GM18907 (cell line): ENCODE data around the gene NOXO1.
A peak's percentile ranks its signal among the peaks of the same experiment; 100 is the strongest.

ENCODE experiments used
- ATAC-seq: cut with Tn5 transposase; IDR thresholded peaks from one replicate; pipeline ENCODE4 v1.9.1; 2021; ENCODE audit warnings: mild to moderate bottlenecking, moderate library complexity; ENCODE audit not compliant: unreplicated experiment

Gene NOXO1

DNA sequence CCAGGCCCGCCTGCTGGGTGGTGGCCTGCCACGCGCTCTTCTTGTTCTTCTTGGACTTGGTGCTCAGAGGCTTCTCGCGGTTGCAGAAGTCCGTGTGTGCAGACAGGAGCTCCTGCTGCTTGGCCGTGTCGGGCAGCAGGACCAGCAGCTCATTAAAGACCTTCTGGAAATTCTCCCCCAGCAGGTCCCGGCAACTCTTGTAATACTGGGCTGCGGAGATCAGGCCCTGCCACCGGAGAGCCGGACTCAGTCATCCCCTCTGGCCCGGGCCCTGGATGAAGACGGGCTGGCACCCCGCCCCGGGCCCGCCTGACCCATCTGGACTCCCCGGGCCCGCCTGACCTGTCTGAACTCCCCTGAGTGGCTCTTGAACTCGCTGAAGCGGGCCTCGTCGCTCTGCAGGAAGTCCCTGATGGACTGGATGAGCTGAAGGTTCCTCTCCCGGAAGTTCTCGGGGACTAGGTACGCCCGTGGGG lies 17.1 kb upstream of the NOXO1 start:
- ATAC-seq, result no peak

DNA sequence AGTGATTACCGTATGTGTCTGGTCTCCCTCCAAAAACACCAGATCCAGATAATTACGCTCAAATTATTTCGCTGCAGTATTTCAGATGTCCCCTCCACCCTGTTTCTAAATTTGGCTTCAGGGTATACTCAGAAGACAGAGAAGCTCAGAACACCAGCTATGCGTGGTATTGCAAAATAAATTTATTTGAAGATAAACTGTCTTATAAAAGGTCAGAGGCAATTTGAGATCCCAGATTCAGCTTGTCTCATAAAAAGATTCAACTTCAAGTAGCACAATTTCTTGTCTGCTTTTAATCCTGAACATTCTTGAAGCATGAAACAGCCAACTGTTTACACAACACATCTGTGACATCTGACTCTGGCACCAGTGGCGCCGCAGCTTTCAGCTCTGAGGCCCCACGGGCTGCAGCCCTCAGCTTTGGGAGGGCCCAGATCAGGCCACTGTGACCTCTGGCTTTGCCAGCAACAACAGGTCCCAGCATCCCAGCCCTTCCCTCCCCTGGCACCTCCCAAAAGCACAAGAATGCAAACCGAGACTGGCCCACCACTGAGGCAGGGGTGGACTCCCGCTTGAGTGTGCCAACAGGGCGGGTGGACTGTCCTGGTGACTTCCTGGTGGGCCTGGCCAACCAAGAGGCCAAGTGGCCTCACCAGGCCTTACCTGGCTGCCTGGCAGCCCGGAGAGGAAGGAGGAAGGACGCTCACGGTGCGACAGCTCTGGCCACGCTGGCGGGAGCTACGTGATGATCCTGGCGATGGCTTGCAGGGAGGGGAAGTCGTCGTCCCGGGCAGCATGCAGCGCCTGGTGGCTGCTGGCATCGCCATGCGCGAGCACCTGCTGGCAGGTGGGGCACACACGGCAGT lies 16.5 kb upstream of the NOXO1 start:
- no peak for ATAC-seq

DNA sequence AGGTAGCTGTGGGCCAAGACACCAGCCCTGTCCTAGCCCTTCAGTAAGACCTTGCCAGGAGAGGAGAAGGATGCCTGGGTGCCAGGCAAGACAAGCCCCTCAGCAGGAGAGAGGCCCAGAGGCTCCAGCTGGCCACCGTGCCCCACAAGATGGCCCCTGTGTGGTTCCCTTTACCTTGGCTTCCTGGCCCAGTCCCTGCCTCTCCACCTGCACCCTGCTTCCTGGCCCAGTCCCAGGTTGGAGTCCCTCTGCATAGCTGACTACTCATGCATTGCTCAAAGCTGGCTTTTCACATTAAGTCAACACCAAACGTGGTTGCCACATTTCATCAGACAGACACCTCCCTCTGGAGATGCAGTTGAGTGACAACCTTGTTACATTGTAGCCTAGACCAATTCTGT lies 12.5 kb upstream of the NOXO1 start:
- ATAC-seq, result no peak

DNA sequence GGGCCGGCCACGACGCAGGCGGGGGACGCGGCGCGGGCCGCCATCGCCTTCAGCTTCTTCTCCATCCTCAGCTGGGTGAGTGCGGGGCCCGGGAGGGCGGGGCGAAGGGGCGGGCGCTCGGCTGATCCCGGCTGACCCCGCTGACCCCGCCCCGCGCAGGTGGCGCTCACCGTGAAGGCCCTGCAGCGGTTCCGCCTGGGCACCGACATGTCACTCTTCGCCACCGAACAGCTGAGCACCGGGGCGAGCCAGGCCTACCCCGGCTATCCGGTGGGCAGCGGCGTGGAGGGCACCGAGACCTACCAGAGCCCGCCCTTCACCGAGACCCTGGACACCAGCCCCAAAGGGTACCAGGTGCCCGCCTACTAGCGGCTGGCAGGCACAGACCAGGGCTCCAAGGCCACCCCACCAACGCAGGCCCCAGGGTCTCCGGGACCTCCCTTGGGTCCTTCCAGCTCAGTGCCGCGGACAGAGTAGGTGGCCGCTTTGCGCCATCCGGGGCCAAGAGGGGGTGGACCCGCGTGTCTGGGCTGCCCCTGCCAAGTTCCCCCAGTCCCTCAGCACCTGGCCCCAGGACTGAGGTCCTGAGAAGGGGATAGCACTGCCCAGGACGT lies 11.5 kb upstream of the NOXO1 start:
- ATAC-seq, result peak; percentile 3

DNA sequence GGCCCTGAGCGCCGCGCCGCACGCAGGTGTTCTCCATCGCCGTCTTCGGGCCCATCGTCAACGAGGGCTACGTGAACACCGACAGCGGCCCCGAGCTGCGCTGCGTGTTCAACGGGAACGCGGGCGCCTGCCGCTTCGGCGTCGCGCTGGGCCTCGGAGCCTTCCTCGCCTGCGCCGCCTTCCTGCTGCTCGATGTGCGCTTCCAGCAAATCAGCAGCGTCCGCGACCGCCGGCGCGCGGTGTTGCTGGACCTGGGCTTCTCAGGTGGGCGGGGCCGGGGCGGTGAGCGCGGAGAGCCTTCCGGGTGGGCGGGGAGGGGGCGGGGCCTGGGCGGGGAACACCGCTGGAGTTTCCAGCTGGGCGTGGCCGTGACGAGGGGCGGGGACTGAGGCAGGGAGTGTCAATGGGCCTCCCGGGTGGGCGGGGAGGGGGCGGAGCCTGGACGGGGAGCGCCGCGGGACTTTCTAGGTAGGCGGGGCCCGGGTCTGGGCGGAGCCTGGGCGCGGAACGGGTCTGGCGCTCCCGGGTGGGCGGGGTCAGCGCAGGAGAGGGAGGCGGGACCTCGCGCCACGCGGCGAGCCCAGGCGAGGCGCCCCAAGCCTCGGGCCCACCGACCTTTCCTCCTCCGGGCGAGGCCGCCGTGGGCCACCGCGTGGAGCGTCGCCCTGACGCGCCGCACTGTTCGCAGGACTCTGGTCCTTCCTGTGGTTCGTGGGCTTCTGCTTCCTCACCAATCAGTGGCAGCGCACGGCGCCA lies 10.9 kb upstream of the NOXO1 start:
- peak; percentile 45 for ATAC-seq

DNA sequence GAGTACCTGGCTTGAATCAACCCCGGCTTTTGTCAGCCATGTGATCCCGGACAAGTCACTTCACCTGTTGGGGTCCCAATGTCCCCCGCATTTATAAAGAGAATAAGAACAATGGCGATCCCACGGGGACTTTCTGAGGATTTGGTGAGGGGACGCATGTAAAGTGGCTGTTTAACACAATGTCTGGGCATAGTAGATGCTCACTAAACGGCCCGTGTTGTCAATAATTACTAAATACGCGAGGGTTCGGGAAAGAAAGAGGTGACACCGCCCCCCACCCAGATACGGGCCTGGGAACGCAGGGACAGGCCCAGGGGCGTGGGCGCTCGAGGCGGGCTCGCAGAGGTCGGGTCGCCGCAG lies 10.3 kb upstream of the NOXO1 start:
- no peak for ATAC-seq

DNA sequence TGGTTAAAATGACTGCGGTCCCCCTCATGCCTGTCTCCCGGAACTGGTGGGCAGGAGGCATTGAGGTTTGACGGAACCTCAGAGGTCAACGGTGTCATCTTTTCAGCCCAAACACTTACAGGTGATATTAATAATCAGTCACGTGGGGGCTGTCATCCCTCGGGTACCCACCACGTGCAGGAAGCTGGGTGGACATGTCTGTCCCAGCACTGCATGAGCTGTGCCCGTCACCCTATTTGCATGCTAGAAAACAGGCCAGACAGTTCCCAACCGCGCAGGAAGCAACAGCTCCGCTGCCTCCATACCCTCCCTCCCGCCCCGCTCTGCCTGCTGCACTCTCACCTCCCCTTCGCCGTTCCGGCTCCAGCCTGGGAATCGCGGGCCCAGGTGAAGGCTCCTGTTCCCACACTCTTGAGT lies 9.9 kb upstream of the NOXO1 start:
- ATAC-seq, result peak; percentile 48

DNA sequence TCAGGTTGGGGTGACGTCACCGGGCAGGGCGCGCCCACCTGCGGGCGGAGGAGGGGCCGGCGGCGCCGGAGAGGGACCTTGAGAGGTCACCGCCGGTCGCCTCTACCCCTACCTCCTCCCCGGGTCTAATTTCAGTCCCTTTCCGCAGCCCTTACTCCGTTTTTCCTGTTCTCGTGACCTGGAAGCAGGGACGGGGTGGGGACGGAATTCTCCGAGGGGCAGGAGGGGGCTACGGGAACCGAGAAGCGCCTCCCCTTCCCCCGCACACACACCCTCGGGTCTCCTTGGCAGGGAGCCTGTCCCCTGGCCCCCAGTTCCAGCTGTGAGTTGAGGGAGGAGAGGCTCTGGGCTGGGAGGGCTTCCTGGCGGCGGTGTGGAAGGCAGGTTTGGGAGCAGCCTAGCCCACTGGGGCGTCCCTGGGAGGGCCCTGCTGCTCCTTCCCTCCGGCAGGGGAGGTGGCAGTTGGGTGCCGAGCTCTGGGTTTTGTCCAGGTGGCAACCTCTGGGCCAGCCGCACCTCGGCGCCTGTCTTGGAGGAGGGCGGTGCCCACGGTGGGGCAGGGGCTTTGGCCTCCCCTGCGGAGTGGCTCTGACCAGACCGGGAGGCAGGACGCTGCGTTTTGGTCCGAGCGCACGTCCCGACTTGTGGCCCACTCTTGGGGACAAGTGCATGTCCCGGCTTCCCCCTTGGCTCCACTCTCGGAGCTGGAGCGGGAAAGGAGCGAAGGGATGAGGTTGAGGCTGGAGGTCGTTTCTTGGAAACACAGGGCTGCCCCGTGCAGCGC lies 9.3 kb upstream of the NOXO1 start:
- ATAC-seq, result peak; percentile 6

DNA sequence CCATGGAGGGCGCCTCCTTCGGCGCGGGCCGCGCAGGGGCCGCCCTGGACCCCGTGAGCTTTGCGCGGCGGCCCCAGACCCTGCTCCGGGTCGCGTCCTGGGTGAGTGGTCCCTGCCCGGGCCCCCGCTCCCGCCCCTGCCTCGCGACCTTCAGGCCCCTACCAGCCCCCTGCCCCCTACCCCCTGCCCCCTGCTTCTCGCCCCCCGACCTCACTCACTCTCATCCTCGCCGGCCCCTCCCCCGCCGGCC lies 8.8 kb upstream of the NOXO1 start:
- ATAC-seq, result no peak

DNA sequence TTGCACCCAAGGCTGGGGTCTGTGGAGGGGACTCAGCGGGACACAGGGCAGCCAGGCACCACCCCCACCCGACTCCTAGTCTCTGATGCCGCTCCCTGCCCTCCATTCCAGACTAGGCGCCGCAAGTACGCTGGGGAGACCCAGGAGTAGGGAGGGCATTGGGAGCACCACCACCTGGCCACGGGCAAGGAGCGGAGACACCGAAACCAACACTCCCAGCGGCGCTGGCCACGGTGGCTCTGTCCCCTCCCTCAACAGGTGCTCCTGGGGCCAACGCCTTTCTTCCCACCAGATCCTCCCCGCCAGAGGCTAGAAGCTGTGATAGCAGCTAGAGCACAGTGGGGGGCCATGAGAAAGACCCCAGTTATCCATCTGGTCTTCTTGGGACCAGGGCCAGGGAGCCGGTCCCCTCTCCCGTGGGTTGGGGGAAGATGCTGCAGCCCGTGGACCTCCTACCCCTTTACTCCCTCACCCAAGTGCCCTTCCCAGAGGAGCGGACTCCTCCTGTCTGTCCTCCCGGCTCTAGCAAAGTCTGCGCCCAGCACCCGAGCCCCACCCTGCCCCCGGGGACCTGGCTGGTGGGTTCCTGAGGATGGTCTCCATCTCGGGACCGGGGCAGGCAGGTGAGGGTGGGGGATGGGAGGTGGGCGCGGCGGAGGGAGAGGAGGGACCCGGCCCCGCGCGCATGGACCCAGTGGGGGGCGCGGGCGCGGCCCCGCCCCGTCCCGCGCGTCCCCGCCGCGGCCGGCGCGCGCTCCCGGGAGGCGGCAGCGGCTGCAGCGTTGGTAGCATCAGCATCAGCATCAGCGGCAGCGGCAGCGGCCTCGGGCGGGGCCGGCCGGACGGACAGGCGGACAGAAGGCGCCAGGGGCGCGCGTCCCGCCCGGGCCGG lies 8.2 kb upstream of the NOXO1 start, which contains the start of gene SYNGR3:
SYNGR3 (plus strand) TSS at position 762 of the 892 bp plus-strand sequence. CDS start 133 bp downstream, outside the sequence.
- ATAC-seq, result no peak

DNA sequence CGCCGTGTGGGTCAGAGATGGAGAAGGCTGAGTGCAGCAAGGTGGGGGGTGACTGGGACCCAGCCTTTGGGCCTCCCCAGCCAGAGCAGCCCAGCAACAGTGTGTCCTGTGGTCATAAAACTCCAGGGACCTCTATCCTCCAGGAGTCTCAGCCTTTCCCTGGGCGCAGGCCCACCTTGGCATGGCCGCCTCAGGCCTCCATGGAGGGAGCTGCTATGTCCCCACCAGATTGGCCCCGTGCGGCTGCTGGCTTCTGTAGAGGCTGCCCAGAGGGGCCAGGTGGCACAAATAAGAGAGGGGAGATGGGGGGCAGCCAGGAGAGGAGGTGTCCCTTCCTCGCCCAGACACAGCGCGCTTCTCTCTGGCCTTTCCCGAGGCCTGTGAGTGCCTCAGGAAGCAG lies 5.9 kb upstream of the NOXO1 start:
- no peak for ATAC-seq

DNA sequence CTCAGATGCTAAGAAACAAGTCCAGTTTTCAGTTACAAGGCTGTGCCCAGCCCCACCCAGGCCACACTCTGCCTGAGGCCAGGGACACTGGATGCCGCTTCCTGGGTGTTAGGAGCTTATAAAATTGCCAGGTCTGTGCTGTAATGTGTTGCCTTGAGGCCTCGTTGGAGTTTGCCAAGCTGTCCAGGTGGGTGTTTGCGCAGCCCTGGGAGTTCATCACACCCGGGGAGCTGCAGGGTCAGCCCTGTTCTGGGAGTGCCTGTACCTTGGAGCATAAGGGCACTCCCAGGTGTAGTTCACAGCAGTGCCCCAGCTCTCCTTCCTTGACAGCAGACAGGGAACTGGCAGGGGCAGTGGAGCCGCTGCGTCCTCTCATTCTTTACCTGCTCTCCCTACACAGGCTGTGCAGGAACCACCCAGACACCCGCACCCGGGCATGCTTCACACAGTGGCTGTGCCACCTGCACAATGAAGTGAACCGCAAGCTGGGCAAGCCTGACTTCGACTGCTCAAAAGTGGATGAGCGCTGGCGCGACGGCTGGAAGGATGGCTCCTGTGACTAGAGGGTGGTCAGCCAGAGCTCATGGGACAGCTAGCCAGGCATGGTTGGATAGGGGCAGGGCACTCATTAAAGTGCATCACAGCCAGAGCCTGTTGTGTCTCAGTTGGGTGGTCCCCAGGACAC lies 4.3 kb upstream of the NOXO1 start:
- ATAC-seq, result no peak

DNA sequence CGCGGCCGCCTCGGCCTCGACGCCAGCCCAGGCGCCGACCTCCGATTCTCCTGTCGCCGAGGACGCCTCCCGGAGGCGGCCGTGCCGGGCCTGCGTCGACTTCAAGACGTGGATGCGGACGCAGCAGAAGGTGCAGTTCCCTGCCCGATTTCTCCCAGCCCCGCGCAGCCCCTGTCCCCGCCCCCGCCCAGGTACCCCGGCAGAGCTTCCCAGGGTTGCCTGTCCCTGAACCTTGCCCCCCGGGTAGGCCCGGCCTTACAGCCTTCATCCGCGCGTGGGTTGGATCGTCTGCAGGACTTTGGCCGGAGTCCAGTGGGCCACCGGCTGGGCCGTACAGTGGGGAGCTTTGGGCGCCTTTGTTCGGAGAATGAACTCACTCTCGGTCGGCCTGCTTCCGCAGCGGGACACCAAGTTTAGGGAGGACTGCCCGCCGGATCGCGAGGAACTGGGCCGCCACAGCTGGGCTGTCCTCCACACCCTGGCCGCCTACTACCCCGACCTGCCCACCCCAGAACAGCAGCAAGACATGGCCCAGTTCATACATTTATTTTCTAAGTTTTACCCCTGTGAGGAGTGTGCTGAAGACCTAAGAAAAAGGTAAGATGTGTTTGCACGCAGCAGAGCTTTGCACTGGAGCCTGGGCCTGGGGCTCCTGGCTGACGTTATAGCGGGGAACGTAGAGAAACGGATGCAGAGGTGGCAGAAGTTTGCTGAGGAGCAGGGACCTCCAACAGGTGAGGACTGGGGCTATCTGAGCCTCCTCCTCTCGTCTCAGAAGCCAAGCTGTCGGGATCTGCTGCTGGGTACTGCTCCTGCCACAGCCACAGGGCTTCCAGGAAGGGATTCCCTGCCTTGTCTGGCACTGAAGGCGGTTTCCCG lies 3.3 kb upstream of the NOXO1 start:
- ATAC-seq, result peak; percentile 6

DNA sequence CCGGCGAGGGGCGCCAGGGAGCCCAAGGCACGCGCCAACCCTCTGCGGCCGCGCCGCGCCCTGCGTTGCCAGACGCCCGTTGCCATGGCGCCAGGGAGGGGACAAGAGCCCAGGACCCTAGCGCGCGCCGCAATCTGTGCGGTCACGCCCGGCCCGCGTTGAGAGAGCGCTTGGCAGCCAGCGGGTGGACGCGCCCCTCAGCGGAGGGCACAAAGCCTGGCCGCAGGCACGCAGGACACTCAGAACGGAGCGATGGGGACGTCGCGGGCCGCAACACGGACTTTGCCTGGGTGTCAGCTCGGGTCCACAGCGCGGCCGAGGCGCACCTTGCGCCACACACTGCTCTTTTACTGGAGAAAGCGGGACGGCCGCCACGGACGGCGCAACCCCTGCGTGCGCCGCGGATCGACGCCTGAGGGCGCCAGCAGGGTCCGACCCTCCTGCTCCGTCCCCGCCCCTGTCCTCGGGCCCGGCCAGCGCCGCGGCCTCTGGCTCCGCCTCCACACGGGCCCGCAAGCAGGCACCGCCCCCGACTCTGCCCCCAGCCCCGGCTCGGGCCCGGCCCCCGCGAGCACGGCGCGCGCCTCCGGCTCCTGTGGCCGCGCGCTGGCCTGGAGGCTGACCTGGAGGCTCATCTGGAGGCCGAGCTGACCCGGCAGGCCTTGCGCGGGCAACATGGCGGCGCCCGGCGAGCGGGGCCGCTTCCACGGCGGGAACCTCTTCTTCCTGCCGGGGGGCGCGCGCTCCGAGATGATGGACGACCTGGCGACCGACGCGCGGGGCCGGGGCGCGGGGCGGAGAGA lies 2.5 kb upstream of the NOXO1 start, which contains the start of gene GFER:
GFER (plus strand) TSS at position 650 of the 803 bp plus-strand sequence; CDS start at position 676, 26 bp downstream.
- peak; percentile 78 for ATAC-seq

DNA sequence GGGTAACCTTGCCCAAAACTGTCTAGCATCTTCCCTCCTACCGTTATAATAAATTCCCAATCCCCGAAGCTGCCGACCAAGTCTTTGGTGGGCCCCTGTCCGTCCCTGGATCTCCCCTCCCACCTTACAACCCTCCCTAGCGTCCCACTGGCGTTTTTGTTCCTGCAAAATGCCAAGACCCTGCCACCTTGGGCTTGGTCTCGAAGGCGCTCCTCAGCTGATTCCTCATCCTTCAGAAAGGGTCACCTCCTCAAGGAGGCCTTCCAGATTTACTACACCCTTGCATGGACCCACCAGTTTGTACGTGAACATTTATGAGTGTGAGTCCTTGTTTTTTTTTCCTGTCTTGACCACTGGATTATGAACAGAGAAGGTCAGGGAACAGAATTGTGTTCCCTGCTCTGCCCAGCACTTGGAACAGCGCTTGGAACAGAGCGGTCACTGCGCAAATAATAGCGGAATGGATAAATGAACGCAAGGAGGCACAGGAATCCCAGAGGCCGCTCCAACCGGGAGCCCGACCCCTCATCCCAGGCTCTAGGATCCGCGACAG lies 1.8 kb upstream of the NOXO1 start:
- no peak for ATAC-seq

DNA sequence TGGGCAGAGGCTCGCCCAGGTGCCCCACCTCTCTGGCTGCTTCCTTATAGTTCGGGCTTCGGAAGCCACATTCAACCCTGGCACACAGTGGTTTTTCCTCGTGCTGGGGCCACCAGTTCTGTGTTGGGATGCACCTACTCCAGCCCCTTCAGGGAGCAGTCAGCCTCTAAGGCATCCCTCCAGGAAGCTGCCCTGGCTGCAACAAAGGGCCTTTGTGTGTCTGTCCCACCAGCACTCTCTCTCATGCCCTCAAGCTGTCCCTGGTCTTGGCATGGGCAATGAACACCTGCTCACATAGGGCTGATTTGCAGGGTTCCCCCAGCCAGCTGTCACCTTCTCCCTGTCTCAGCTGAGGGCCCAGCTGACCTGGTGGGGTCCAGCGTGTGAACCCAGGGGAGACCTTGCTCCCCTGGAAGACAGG lies 754 bp upstream of the NOXO1 start:
- no peak for ATAC-seq

DNA sequence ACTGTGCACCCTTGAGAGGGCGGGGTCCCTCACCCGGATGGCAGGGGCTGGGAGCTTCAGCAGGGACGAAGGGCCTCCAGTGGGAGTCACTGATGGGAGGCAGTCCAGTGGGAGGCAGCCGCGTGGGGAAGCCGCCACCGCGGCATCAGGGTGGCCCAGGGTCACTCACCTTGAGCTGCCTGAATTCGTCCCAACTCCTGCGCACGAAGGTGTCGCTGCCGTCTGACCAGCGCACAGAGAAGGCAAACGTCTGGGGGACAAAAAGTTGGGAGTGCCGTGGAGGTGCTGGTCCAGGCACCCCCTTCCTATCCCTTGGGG lies 540 bp downstream of the NOXO1 start:
- no peak for ATAC-seq
